H9 (cell line): ENCODE measurements around the gene DLG2. TPM values are rescaled to one million over a fixed set of nuclear protein-coding genes. Genes with fewer than 3 reads are reported as not detected.

Experiments used
- DNase-seq: peaks from one replicate; pipeline ENCODE4 v3.0.0-alpha.2; 2017
- H2AFZ ChIP-seq: one replicate; pipeline ENCODE4 v1.6.1; 2013; ENCODE audit warnings: mild to moderate bottlenecking, low read length, control low read depth, moderate library complexity
- H2AK5ac ChIP-seq: 2 replicates; pipeline ENCODE4 v1.6.1; 2013; ENCODE audit warnings: low read length, control low read depth, mixed read lengths; ENCODE audit not compliant: insufficient read length
- H2BK120ac ChIP-seq: one replicate; pipeline ENCODE4 v1.6.1; 2013; ENCODE audit warnings: low read depth, mild to moderate bottlenecking, low read length, control low read depth, inconsistent platforms; ENCODE audit not compliant: poor library complexity, severe bottlenecking
- H2BK12ac ChIP-seq: 2 replicates; pipeline ENCODE4 v1.6.1; 2013; ENCODE audit warnings: low read length, control low read depth, mixed read lengths, low read depth; ENCODE audit not compliant: insufficient read length
- H2BK15ac ChIP-seq: 2 replicates; pipeline ENCODE4 v1.6.1; 2013; ENCODE audit warnings: low read depth, low read length, control low read depth
- H2BK20ac ChIP-seq: one replicate; pipeline ENCODE4 v1.6.1; 2013; ENCODE audit warnings: low read depth, mild to moderate bottlenecking, low read length, control low read depth, inconsistent platforms; ENCODE audit not compliant: poor library complexity, severe bottlenecking
- H2BK5ac ChIP-seq: 2 replicates; pipeline ENCODE4 v1.6.1; 2013; ENCODE audit warnings: low read length, control low read depth, mixed read lengths; ENCODE audit not compliant: insufficient read length
- H3K14ac ChIP-seq: 2 replicates; pipeline ENCODE4 v1.6.1; 2013; ENCODE audit warnings: low read length, control low read depth; ENCODE audit not compliant: insufficient read depth
- H3K18ac ChIP-seq: 2 replicates; pipeline ENCODE4 v1.6.1; 2013; ENCODE audit warnings: low read depth, mild to moderate bottlenecking, mixed read lengths, low read length, control low read depth; ENCODE audit not compliant: insufficient read length
- H3K23ac ChIP-seq: 2 replicates; pipeline ENCODE4 v1.6.1; 2013; ENCODE audit warnings: low read length, control low read depth, mixed read lengths, low read depth; ENCODE audit not compliant: insufficient read length
- H3K23me2 ChIP-seq: 2 replicates; pipeline ENCODE4 v1.6.1; 2013; ENCODE audit warnings: low read depth, mild to moderate bottlenecking, mixed read lengths, low read length, control low read depth; ENCODE audit not compliant: insufficient read length, poor library complexity, severe bottlenecking
- H3K27ac ChIP-seq: 2 replicates; pipeline ENCODE4 v1.5.1; 2013; ENCODE audit warnings: low read length, control low read depth, mixed read lengths, low read depth; ENCODE audit not compliant: insufficient read length
- H3K27me3 ChIP-seq: 2 replicates; pipeline ENCODE4 v1.6.1; 2013; ENCODE audit warnings: low read length, control low read depth, inconsistent platforms; ENCODE audit not compliant: insufficient read depth
- H3K4ac ChIP-seq: 2 replicates; pipeline ENCODE4 v1.6.1; 2013; ENCODE audit warnings: low read depth, mild to moderate bottlenecking, control low read depth, inconsistent platforms, low read length, moderate library complexity
- H3K4me1 ChIP-seq: 2 replicates; pipeline ENCODE4 v1.6.1; 2013; ENCODE audit warnings: low read length, control low read depth, inconsistent platforms; ENCODE audit not compliant: insufficient read depth
- H3K4me2 ChIP-seq: 2 replicates; pipeline ENCODE4 v1.6.1; 2013; ENCODE audit warnings: low read length, control low read depth, mixed read lengths; ENCODE audit not compliant: insufficient read length, insufficient read depth
- H3K56ac ChIP-seq: 2 replicates; pipeline ENCODE4 v1.6.1; 2013; ENCODE audit warnings: low read depth, mild to moderate bottlenecking, mixed read lengths, low read length, control low read depth; ENCODE audit not compliant: insufficient read length
- H3K79me1 ChIP-seq: 2 replicates; pipeline ENCODE4 v1.6.1; 2013; ENCODE audit warnings: low read depth, mild to moderate bottlenecking, moderate library complexity, low read length, control low read depth, inconsistent platforms; ENCODE audit not compliant: insufficient read depth, poor library complexity, severe bottlenecking
- H3K79me2 ChIP-seq: 2 replicates; pipeline ENCODE4 v1.6.1; 2013; ENCODE audit warnings: low read length, control low read depth, inconsistent platforms; ENCODE audit not compliant: insufficient read depth
- H3K9ac ChIP-seq: 2 replicates; pipeline ENCODE4 v1.6.1; 2013; ENCODE audit warnings: low read length, control low read depth, mixed read lengths; ENCODE audit not compliant: insufficient read length; ENCODE audit errors: extremely low read depth
- H3K9me3 ChIP-seq: one replicate; pipeline ENCODE4 v1.6.1; 2013; ENCODE audit warnings: low read depth, low read length, inconsistent platforms; ENCODE audit not compliant: control insufficient read depth
- H3T11ph ChIP-seq: one replicate; pipeline ENCODE4 v1.6.1; 2013; ENCODE audit warnings: mild to moderate bottlenecking, low read length, control low read depth, inconsistent platforms
- H4K20me1 ChIP-seq: one replicate; pipeline ENCODE4 v1.6.1; 2013; ENCODE audit not compliant: control insufficient read depth, insufficient read length, insufficient read depth
- H4K5ac ChIP-seq: 2 replicates; pipeline ENCODE4 v1.6.1; 2013; ENCODE audit warnings: low read depth, mild to moderate bottlenecking, mixed read lengths, low read length, control low read depth; ENCODE audit not compliant: insufficient read length
- H4K8ac ChIP-seq: replicated peaks from 2 replicates; pipeline ENCODE4 v1.6.1; 2013; ENCODE audit warnings: low read length, control low read depth, mixed read lengths, low read depth; ENCODE audit not compliant: insufficient read length
- H4K91ac ChIP-seq: 2 replicates; pipeline ENCODE4 v1.6.1; 2013; ENCODE audit warnings: low read depth, mild to moderate bottlenecking, moderate library complexity, mixed read lengths, low read length, control low read depth; ENCODE audit not compliant: insufficient read length
- H3K27ac Mint-ChIP-seq, 3 experiments: 2 replicates in 2 of 3; 3 replicates in 1 of 3; pipeline ENCODE4 v1.8.0; 2020 to 2021; ENCODE audit warnings: mixed read lengths in 3 of 3, mild to moderate bottlenecking in 1 of 3, moderate library complexity in 1 of 3
- H3K27me3 Mint-ChIP-seq: 2 replicates; pipeline ENCODE4 v1.8.0; 2021; ENCODE audit warnings: low read depth, mild to moderate bottlenecking, moderate library complexity, mixed read lengths
- H3K36me3 Mint-ChIP-seq, 3 experiments: 2 replicates in 2 of 3; 3 replicates in 1 of 3; pipeline ENCODE4 v1.8.0; 2020 to 2021; ENCODE audit warnings: low read depth in 3 of 3, mixed read lengths in 3 of 3; ENCODE audit not compliant: insufficient read depth in 1 of 3
- H3K4me1 Mint-ChIP-seq, 2 experiments: 2 replicates each; pipeline ENCODE4 v1.8.0; 2020; ENCODE audit warnings: mixed read lengths in 2 of 2
- H3K4me3 Mint-ChIP-seq, 2 experiments: 2 replicates in 1 of 2; 3 replicates in 1 of 2; pipeline ENCODE4 v1.8.0; 2020 to 2021; ENCODE audit warnings: mild to moderate bottlenecking in 2 of 2, mixed read lengths in 2 of 2, moderate library complexity in 1 of 2
- H3K9me3 Mint-ChIP-seq, 2 experiments: 2 replicates in 1 of 2; 3 replicates in 1 of 2; pipeline ENCODE4 v1.8.0; 2020; ENCODE audit warnings: mild to moderate bottlenecking in 2 of 2, mixed read lengths in 2 of 2, moderate library complexity in 1 of 2
- WGBS: extraction: QIAGEN DNeasy Blood & Tissue Kit; methylation state at CpG from one replicate; pipeline ENCODE4 v1.1.7; 2013; ENCODE audit warnings: missing lambda C conversion rate, low lambda C conversion rate, mixed read lengths; ENCODE audit not compliant: insufficient read length; ENCODE audit errors: extremely low coverage; 5-methylcytosine and 5-hydroxymethylcytosine counted together
- total RNA-seq: library from RNA; stranded (reverse); gene quantifications from 2 replicates; pipeline ENCODE4 v1.2.1, GENCODE V29; 2021
- TF ChIP-seq, protein P1 (sequence below): fragments of 200-600 bp; sonication (generic); conservative IDR thresholded peaks from 3 replicates; pipeline ENCODE4 v1.8.0; 2021; ENCODE audit warnings: antibody characterized with exemption, mild to moderate bottlenecking

DLG2 gene
- total RNA-seq, 1 experiment from 2014 or later: 8.0 TPM

DNA sequence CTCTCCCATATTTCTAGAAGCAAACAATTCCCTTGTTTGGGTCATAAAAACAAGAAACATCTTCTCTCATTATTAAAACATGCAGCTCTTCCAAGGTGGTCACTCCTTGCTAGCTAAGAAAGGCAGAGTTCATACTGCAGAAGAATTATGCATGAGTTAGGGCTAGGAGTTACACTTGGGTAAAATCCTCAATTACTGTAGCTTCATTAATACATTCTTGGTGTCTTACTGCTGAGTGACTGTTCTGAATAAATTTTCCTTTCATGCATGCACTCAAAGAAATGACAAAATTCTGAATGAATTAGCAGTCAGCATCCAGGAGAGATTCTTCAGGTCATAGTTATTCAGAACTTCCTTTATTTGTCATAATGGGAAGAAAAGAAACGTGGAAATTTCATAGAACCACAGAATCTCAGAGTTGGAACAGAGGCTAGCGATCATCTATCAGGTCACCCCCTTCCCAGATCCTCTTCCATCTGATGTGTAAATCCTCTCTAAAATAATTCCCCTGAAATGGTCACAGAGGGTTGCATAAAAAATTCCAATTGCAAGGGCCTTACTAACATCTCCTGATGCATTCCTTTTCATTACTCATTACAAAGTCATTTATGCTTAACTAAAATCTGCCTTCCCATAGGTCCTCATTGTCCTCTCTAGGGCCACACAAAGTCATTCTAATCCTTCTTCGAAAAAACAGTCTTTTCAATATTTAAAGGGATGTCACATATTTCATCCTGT is 771.5 kb downstream of the DLG2 start:
- Histone ChIP-seq H3K23ac (no peak overlapping the region), H4K20me1 (no peaks in the 10 kb centered on the region), H2AK5ac (no peak overlapping the region), H4K91ac (no peak overlapping the region), H2BK15ac (no peak overlapping the region), H3K23me2 (no peaks in the 10 kb centered on the region), H3K27me3 (no peaks in the 10 kb centered on the region), H3K4me1 (no peaks in the 10 kb centered on the region; the same call in 1 of the 2 replicates), H2AFZ (no peak overlapping the region), H3K79me2 (no peaks in the 10 kb centered on the region; the same call in 1 of the 2 replicates), H3K14ac (no peak overlapping the region), H3K18ac (no peak overlapping the region), H3K27ac (no peak overlapping the region), H3K4ac (no peak overlapping the region), H2BK120ac (no peak overlapping the region), H3K56ac (no peak overlapping the region), H3K9ac (no peak overlapping the region), H4K8ac (no peak overlapping the region), H3T11ph (no peak overlapping the region), H3K79me1 (no peaks in the 10 kb centered on the region), H2BK5ac (no peak overlapping the region), H3K4me2 (no peak overlapping the region), H4K5ac (no peak overlapping the region), H2BK12ac (no peak overlapping the region), H3K9me3 (no peaks in the 10 kb centered on the region), H2BK20ac (no peak overlapping the region)
- no peaks in the 10 kb centered on the region for H3K36me3 Mint-ChIP-seq
- no peaks in the 10 kb centered on the region for H3K9me3 Mint-ChIP-seq
- TF ChIP-seq, protein P1, sequence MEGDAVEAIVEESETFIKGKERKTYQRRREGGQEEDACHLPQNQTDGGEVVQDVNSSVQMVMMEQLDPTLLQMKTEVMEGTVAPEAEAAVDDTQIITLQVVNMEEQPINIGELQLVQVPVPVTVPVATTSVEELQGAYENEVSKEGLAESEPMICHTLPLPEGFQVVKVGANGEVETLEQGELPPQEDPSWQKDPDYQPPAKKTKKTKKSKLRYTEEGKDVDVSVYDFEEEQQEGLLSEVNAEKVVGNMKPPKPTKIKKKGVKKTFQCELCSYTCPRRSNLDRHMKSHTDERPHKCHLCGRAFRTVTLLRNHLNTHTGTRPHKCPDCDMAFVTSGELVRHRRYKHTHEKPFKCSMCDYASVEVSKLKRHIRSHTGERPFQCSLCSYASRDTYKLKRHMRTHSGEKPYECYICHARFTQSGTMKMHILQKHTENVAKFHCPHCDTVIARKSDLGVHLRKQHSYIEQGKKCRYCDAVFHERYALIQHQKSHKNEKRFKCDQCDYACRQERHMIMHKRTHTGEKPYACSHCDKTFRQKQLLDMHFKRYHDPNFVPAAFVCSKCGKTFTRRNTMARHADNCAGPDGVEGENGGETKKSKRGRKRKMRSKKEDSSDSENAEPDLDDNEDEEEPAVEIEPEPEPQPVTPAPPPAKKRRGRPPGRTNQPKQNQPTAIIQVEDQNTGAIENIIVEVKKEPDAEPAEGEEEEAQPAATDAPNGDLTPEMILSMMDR: no peak
- peaks cover 9 to 16% of the 10 kb centered on the region in 2 experiments; a peak in 3 of 4 replicates for H3K4me1 Mint-ChIP-seq
- H3K27me3 Mint-ChIP-seq: no peaks in the 10 kb centered on the region
- no peak overlapping the region for H3K27ac Mint-ChIP-seq
- DNase-seq: no peak
- WGBS: no CpG with 5 or more reads among the region's 3 CpGs
- no peak overlapping the region for H3K4me3 Mint-ChIP-seq
